Parathyroid adenoma (tissue), 2 donors: Measurements from ENCODE around the gene NTMT2.

Source experiments
- H2AFZ ChIP-seq: fragments of 300-600 bp; sonication (generic); one replicate; pipeline ENCODE4 v1.7.0; 2017; ENCODE audit warnings: antibody characterized with exemption, mild to moderate bottlenecking
- H3K27ac ChIP-seq: fragments of 300-600 bp; sonication (generic); one replicate; pipeline ENCODE4 v1.7.0; 2017
- H3K27me3 ChIP-seq: fragments of 300-600 bp; sonication (generic); one replicate; pipeline ENCODE4 v1.7.0; 2017; ENCODE audit warnings: low read length; ENCODE audit not compliant: control insufficient read depth, insufficient read depth
- H3K36me3 ChIP-seq: fragments of 300-600 bp; sonication (generic); one replicate; pipeline ENCODE4 v1.7.0; 2017; ENCODE audit warnings: low read length; ENCODE audit not compliant: control insufficient read depth, insufficient read depth
- H3K4me1 ChIP-seq: fragments of 300-600 bp; sonication (generic); one replicate; pipeline ENCODE4 v1.7.0; 2017; ENCODE audit warnings: control low read depth
- H3K4me2 ChIP-seq: fragments of 300-600 bp; sonication (generic); one replicate; pipeline ENCODE4 v1.7.0; 2017; ENCODE audit warnings: low read length
- H3K4me3 ChIP-seq: fragments of 300-600 bp; sonication (generic); one replicate; pipeline ENCODE4 v1.7.0; 2017; ENCODE audit warnings: low read depth, low read length
- H3K79me2 ChIP-seq: fragments of 300-600 bp; sonication (generic); one replicate; pipeline ENCODE4 v1.7.0; 2017; ENCODE audit warnings: control low read depth
- H3K9ac ChIP-seq: fragments of 300-600 bp; sonication (generic); one replicate; pipeline ENCODE4 v1.7.0; 2017; ENCODE audit warnings: mild to moderate bottlenecking
- H3K9me3 ChIP-seq: fragments of 300-600 bp; sonication (generic); one replicate; pipeline ENCODE4 v1.7.0; 2017; ENCODE audit warnings: low read length; ENCODE audit not compliant: control insufficient read depth
- TF ChIP-seq, protein P1 (sequence below): fragments of 300-600 bp; sonication (generic); IDR thresholded peaks from one replicate; pipeline ENCODE4 v1.7.0; 2017; ENCODE audit warnings: antibody characterized with exemption, mild to moderate bottlenecking
- donor health status: primary hyperparathyroidism.

Gene NTMT2

DNA sequence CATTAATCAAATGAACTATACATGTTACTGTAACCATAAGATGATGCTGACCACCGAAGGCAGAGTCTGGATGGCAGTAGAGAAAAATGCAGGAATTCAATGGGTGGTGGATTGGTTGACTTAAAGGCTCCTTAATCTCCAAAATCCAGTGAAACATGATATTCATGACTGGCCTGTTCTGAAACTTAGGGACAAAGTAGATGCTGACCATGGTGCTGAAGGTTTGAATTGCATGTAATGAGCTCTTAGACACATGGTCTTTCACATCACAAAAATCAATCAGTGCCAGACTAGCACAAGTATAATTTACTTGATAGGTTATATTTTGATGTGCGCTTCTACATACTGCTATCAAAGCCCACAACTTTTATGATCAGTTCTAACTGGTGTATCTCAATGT, 30.9 kb upstream of the NTMT2 start:
- Histone ChIP-seq H3K4me2 (no peak overlapping the region), H3K9ac (no peak overlapping the region), H3K27me3 (no peaks in the 10 kb centered on the region), H3K4me1 (no peaks in the 10 kb centered on the region), H3K4me3 (no peak overlapping the region), H3K36me3 (no peaks in the 10 kb centered on the region), H2AFZ (no peak overlapping the region), H3K79me2 (no peaks in the 10 kb centered on the region), H3K27ac (no peak overlapping the region), H3K9me3 (no peaks in the 10 kb centered on the region)
- TF ChIP-seq, protein P1, sequence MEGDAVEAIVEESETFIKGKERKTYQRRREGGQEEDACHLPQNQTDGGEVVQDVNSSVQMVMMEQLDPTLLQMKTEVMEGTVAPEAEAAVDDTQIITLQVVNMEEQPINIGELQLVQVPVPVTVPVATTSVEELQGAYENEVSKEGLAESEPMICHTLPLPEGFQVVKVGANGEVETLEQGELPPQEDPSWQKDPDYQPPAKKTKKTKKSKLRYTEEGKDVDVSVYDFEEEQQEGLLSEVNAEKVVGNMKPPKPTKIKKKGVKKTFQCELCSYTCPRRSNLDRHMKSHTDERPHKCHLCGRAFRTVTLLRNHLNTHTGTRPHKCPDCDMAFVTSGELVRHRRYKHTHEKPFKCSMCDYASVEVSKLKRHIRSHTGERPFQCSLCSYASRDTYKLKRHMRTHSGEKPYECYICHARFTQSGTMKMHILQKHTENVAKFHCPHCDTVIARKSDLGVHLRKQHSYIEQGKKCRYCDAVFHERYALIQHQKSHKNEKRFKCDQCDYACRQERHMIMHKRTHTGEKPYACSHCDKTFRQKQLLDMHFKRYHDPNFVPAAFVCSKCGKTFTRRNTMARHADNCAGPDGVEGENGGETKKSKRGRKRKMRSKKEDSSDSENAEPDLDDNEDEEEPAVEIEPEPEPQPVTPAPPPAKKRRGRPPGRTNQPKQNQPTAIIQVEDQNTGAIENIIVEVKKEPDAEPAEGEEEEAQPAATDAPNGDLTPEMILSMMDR = no peak

GRCh38 chr1:170122366-170122765, 23.4 kb upstream of the NTMT2 start:
- Histone ChIP-seq H3K36me3 (no peaks in the 10 kb centered on the region), H3K4me1 (no peaks in the 10 kb centered on the region), H3K27ac (no peak overlapping the region), H3K9me3 (no peaks in the 10 kb centered on the region), H3K4me2 (no peak overlapping the region), H3K27me3 (no peaks in the 10 kb centered on the region), H3K79me2 (no peaks in the 10 kb centered on the region), H3K4me3 (no peak overlapping the region), H3K9ac (no peak overlapping the region), H2AFZ (no peak overlapping the region)
- TF ChIP-seq, protein P1 = no peak

GRCh38 chr1:170125269-170125668, 20.5 kb upstream of the NTMT2 start:
- H3K27ac ChIP-seq = no peak overlapping the region
- no peak overlapping the region for H3K9ac ChIP-seq
- no peak overlapping the region for H3K4me3 ChIP-seq
- no peaks in the 10 kb centered on the region for H3K27me3 ChIP-seq
- H3K79me2 ChIP-seq = no peaks in the 10 kb centered on the region
- H3K4me2 ChIP-seq = no peak overlapping the region
- H2AFZ ChIP-seq = no peak overlapping the region
- TF ChIP-seq, protein P1 = no peak
- H3K36me3 ChIP-seq = no peaks in the 10 kb centered on the region
- H3K9me3 ChIP-seq = no peaks in the 10 kb centered on the region
- no peaks in the 10 kb centered on the region for H3K4me1 ChIP-seq

GRCh38 chr1:170126696-170127095, 19.1 kb upstream of the NTMT2 start:
- Histone ChIP-seq H3K4me1 (no peaks in the 10 kb centered on the region), H3K9ac (no peak overlapping the region), H3K79me2 (no peaks in the 10 kb centered on the region), H3K27me3 (no peaks in the 10 kb centered on the region), H3K27ac (no peak overlapping the region), H3K4me3 (no peak overlapping the region), H3K36me3 (no peaks in the 10 kb centered on the region), H3K4me2 (no peak overlapping the region), H3K9me3 (no peaks in the 10 kb centered on the region), H2AFZ (no peak overlapping the region)
- TF ChIP-seq, protein P1 = no peak

DNA sequence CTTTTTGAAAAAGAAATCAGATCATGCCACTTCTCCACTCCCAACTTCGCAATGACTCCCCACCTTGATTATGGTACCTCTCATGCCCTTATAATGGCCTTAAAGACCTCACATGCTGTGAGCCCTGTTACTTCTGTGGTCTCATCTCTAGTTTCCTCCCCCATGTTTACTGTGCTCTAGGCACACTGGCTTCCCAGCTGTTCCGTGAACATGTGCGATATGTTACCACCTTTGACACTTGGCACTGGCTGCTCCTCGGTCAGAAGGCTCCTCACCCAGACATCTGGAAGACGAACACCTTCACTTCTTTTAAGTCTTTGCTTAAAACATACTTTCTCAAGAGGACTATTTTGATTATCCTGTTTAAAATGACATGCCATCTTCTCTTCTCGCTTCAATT, 14.3 kb upstream of the NTMT2 start:
- Histone ChIP-seq H3K9me3 (no peaks in the 10 kb centered on the region), H2AFZ (no peak overlapping the region), H3K36me3 (no peaks in the 10 kb centered on the region), H3K4me1 (no peaks in the 10 kb centered on the region), H3K9ac (no peak overlapping the region), H3K79me2 (no peaks in the 10 kb centered on the region), H3K27me3 (no peaks in the 10 kb centered on the region), H3K27ac (no peak overlapping the region), H3K4me3 (no peak overlapping the region), H3K4me2 (no peak overlapping the region)
- TF ChIP-seq, protein P1 = no peak
